ENCODE data around the gene P2RY1.
"Not testable (repeated sequence)": the region's sequence is repeated elsewhere in the genome, so short reads cannot be mapped to it uniquely, and the experiment has no call there.

P2RY1 gene

GRCh38 chr3:152860736-152861135 is 25.8 kb downstream of the P2RY1 start:
- H3K4me3 ChIP-seq (ENCODE audit: control insufficient read depth, low read depth, low read length) = no peak overlapping the region
- DNase-seq (ENCODE audit: low read depth) = no peak
- no peak for TF ChIP-seq CTCF (IDR thresholded peaks at IDR 0.05; ENCODE audit: control insufficient read depth, insufficient read depth, low read depth, low read length, missing control alignments)

- no peak overlapping the region for H3K4me3 ChIP-seq (ENCODE audit: control insufficient read depth, low read depth, low read length)
- no peak for DNase-seq (ENCODE audit: low read depth)
- TF ChIP-seq CTCF (IDR thresholded peaks at IDR 0.05; ENCODE audit: control insufficient read depth, insufficient read depth, low read depth, low read length, missing control alignments) = no peak
Measured at GRCh38 chr3:152865668-152866245, 30.8 kb downstream of the P2RY1 start.

GRCh38 chr3:152870027-152870426 is 35.1 kb downstream of the P2RY1 start:
- DNase-seq (ENCODE audit: low read depth) = no peak
- H3K4me3 ChIP-seq (ENCODE audit: control insufficient read depth, low read depth, low read length) = no peak overlapping the region
- no peak for TF ChIP-seq CTCF (IDR thresholded peaks at IDR 0.05; ENCODE audit: control insufficient read depth, insufficient read depth, low read depth, low read length, missing control alignments)

GRCh38 chr3:152873314-152873713 is 38.4 kb downstream of the P2RY1 start:
- H3K4me3 ChIP-seq (ENCODE audit: control insufficient read depth, low read depth, low read length); DNase-seq (ENCODE audit: low read depth): not testable (repeated sequence)

GRCh38 chr3:152874896-152875749 is 40.2 kb downstream of the P2RY1 start:
- TF ChIP-seq CTCF (IDR thresholded peaks at IDR 0.05; ENCODE audit: control insufficient read depth, insufficient read depth, low read depth, low read length, missing control alignments) = no peak
- no peak for DNase-seq (ENCODE audit: low read depth)
- no peak overlapping the region for H3K4me3 ChIP-seq (ENCODE audit: control insufficient read depth, low read depth, low read length)

GRCh38 chr3:152879130-152879789 is 44.3 kb downstream of the P2RY1 start:
- no peak for TF ChIP-seq CTCF (IDR thresholded peaks at IDR 0.05; ENCODE audit: control insufficient read depth, insufficient read depth, low read depth, low read length, missing control alignments)
- H3K4me3 ChIP-seq (ENCODE audit: control insufficient read depth, low read depth, low read length) = no peak overlapping the region
- no peak for DNase-seq (ENCODE audit: low read depth)

GRCh38 chr3:152879790-152880174 is 44.9 kb downstream of the P2RY1 start:
- TF ChIP-seq CTCF (IDR thresholded peaks at IDR 0.05; ENCODE audit: control insufficient read depth, insufficient read depth, low read depth, low read length, missing control alignments) = no peak
- H3K4me3 ChIP-seq (ENCODE audit: control insufficient read depth, low read depth, low read length) = no peak overlapping the region
- no peak for DNase-seq (ENCODE audit: low read depth)
